Inflammatory macrophage treated with lipopolysaccharide for 1 hour (primary cell): Measurements from ENCODE around the gene PELI2.
"Not testable (repeated sequence)": the region's sequence is repeated elsewhere in the genome, so short reads cannot be mapped to it uniquely, and the experiment has no call there.

Experiments used
- DNase-seq, 2 donors: peaks; one replicate each; pipeline ENCODE4 v3.0.0-alpha.2; 2020 to 2022

PELI2 gene

GRCh38 chr14:56145181-56145769, 27.1 kb downstream of the PELI2 start:
- no peak for DNase-seq

- DNase-seq, result peak; percentile 58 to 69
Observed at GRCh38 chr14:56145965-56146364, 27.8 kb downstream of the PELI2 start.

- no peak for DNase-seq
Observed at GRCh38 chr14:56147449-56147848, 29.2 kb downstream of the PELI2 start.

- peak in 1 of 2 donors; percentile 34 for DNase-seq
Observed at GRCh38 chr14:56147986-56148901, 30.0 kb downstream of the PELI2 start.

GRCh38 chr14:56149151-56149550, 30.9 kb downstream of the PELI2 start:
- DNase-seq, result no peak

- DNase-seq, result no peak
Observed at GRCh38 chr14:56149995-56150394, 31.8 kb downstream of the PELI2 start.

GRCh38 chr14:56150645-56151345, 32.6 kb downstream of the PELI2 start:
- DNase-seq, result no peak

- no peak for DNase-seq
Observed at GRCh38 chr14:56152221-56152620, 34.0 kb downstream of the PELI2 start.

- no peak for DNase-seq
Observed at GRCh38 chr14:56153267-56153666, 35.1 kb downstream of the PELI2 start.

GRCh38 chr14:56154321-56154720, 36.1 kb downstream of the PELI2 start:
- no peak for DNase-seq

- DNase-seq, result no peak
Observed at GRCh38 chr14:56156096-56156495, 37.9 kb downstream of the PELI2 start.

- DNase-seq, result no peak
Observed at GRCh38 chr14:56159066-56159465, 40.9 kb downstream of the PELI2 start.

- no peak for DNase-seq
Observed at GRCh38 chr14:56160088-56160487, 41.9 kb downstream of the PELI2 start.

GRCh38 chr14:56161658-56162057, 43.4 kb downstream of the PELI2 start:
- DNase-seq, result no peak

GRCh38 chr14:56162476-56162875, 44.3 kb downstream of the PELI2 start:
- DNase-seq, result peak; percentile 35 to 41

GRCh38 chr14:56166579-56166978, 48.4 kb downstream of the PELI2 start:
- DNase-seq, result not testable (repeated sequence)

GRCh38 chr14:56168007-56168616, 49.9 kb downstream of the PELI2 start:
- DNase-seq, result no peak

GRCh38 chr14:56170028-56170427, 51.8 kb downstream of the PELI2 start:
- no peak for DNase-seq

GRCh38 chr14:56170877-56171422, 52.7 kb downstream of the PELI2 start:
- no peak for DNase-seq

- DNase-seq, result no peak
Observed at GRCh38 chr14:56172074-56172473, 53.9 kb downstream of the PELI2 start.

GRCh38 chr14:56172571-56172971, 54.4 kb downstream of the PELI2 start:
- peak; percentile 25 to 29 for DNase-seq

GRCh38 chr14:56173365-56173922, 55.2 kb downstream of the PELI2 start:
- DNase-seq, result no peak

GRCh38 chr14:56175773-56176172, 57.6 kb downstream of the PELI2 start:
- DNase-seq, result no peak
